GM19193 (cell line): Measurements from ENCODE around the gene IRX1.

ENCODE experiments used
- POLR2A ChIP-seq: IDR thresholded peaks from 4 replicates; pipeline ENCODE4 v1.6.1; 2011; ENCODE audit not compliant: insufficient read depth, insufficient read length; ENCODE audit errors: extremely low read depth

Gene IRX1

DNA sequence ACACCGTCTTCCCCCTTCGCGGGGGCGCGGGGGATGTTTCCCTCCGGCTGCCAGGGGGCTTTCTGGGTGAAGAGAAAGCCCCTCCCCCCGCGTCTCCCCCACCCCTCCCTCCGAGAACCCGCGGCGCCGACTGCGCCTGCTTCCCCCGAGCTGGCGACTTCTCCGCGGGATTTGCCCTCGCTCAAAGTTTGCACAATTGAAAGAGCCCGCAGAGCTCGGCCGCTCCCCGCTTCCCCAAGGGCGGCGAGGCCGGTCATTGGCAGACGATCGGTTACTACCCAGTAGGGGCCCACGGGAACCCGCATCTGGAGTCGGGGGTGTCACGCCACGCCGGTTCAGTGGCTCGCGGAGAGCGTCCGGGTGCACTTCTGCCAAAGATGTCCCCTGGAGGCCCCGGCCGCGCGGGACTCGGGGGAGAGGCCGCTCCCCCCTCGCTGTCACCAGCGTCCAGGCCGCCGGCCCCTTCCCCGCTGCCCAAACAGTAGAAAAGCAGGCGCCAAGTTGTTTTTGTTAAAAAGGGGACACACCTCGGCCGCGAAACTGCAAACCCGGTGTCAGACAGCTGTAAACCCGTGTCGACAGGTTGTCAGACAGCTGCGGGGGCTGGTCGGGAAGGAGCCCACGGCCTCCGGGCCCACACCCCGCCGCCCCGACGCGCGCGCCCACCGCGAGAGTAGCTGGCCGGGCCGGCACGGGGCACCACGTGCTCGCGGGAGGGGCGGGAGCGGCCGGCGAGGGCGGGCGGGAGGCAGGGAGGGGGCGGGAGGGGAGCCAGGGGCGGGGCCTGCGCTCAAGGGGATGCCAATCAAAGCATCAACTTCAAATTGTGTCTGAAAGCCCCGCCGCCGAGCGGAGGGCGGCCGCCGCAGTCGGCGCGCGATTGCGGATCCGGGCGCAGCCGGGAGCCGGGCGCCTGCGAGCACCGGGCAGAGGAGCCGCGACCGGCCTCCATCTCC lies at the start of gene IRX1:
Gene IRX1, plus strand, starts transcription at position 827 of the 956 bp plus-strand sequence. CDS start 274 bp downstream, outside the sequence.
- no peak for TF ChIP-seq POLR2A

- no peak for TF ChIP-seq POLR2A
Measured at GRCh38 chr5:3546028-3546427, 49.6 kb upstream of the IRX1 start.

DNA sequence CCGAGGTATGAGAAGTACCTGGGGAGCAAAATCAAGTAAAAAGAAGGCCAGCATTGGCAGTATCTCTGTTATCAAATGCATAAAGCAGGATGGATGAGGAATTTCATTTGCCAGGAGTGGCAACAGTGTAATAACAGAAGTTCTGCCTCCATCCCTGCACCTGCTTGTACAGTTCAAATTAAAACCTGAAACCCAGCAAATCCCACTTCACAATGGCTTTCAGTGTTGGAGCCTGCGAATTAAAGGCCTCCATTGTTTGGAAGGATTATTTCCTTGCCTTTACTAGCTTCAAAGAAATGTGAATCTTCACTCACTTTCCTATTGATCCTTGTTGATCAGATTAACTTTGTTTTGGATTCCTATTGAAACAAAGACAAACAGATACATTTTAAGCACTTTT lies 31.5 kb upstream of the IRX1 start:
- TF ChIP-seq POLR2A = no peak

- TF ChIP-seq POLR2A = no peak
Measured at GRCh38 chr5:3564827-3565518, 30.7 kb upstream of the IRX1 start.

- TF ChIP-seq POLR2A = no peak
Measured at GRCh38 chr5:3584724-3585531, 10.7 kb upstream of the IRX1 start.

- TF ChIP-seq POLR2A = no peak
Measured at GRCh38 chr5:3590161-3590966, 5.3 kb upstream of the IRX1 start.

DNA sequence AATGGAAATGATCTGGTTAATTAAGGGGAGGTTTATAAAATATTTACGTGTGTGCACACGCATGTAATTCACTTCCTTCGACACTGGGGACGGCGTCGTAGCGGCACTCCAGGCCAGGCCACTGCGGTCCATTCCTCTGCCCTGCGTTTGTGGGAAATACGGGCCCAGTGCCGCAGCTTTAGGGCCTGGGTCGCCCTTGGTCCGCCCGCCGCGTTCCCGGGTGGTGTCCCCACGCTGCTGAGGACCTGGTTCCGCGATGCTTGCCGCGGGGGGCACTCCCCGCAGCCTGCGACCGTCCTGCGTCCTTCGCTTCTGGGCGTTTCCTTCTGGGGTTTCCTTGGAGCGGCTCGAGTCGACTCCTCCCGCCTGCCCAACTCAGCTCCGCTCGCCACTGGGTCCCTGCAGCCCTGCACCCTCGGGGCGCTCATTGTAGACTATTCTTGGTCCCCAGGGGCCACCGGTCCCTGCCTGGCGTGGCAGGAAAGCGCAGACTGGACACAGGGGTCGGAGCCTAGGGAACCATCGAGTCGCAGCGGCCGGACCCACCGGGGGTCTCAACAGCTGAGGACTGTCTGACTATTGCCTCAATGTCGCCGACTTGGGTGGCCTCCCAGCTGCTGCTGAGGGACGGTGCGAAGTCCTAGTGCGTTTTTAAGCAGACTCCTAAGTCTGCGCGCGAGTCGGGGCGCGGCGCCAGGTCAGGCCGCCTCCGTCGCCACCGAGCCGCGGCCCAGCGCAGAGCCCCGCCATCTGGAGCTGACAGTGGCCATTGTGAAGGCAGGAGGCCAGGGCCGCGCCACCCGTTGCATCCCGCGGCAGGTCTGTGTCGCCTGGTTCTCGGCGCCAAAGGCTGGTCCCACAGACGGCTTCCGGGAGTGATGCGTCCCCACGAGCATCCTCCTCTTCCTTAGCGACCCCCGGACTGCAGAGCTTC lies 4.4 kb upstream of the IRX1 start:
- no peak for TF ChIP-seq POLR2A

DNA sequence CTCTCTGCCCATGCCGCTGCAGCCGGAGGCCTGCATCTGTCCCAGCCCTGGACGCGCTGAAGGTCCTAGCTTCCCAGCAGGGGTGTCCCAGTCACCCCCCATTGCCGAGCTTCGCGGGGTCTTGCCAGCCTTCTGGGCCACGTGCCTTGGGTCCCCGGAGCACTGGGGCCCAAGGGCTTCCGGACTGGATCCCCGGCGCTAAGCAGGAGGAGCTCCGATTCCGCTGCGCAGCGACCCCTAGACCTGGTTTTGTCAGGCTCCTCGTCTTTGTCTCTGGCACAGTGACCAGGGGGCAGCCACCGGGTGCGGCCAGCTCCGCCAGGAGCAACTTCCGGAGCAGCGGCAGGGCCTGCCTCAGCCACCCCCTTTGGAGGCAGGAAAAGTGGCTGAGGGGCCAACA lies 3.3 kb upstream of the IRX1 start:
- no peak for TF ChIP-seq POLR2A

DNA sequence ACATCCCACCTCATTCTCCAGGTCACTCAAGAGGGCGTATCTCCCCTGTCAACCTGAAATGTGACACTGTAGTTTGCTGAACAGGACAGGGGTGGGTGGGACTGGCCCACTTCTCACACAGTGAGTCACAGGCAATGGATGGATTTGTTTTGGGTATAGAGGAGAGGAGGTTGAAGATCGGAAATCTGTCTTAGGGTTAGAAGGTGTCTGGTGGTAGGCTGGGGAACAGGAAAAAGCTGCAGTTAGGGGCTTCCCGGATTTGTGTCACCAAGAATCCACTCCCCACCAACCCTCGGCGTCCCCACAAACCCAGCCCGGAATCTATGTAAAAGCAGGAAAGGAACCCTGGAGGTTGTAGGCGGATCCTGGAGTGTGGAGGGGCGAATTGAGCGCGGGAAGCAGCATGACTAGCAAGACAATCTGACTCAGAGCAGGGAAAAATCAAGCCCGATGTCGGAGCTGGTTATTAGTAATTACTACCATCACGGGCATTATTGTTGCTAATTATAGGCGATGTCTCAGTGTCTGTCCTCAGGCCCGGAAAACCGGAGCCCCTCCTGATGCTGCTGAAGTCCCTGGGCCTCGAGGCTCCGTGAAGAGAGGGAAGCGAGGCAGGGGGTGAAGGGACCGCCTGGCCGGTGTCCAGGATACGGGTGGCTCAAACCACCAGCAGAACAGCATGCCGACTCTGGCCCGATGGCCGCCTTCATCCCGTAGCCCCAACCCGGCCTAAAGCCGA lies 1.7 kb upstream of the IRX1 start:
- no peak for TF ChIP-seq POLR2A

GRCh38 chr5:3594510-3595005 lies 1.1 kb upstream of the IRX1 start:
- TF ChIP-seq POLR2A = no peak

- TF ChIP-seq POLR2A = no peak
Measured at GRCh38 chr5:3596261-3596825, 711 bp downstream of the IRX1 start.

GRCh38 chr5:3596857-3597166 lies 1.2 kb downstream of the IRX1 start:
- TF ChIP-seq POLR2A = no peak
